Measurements from ENCODE around the gene PGGT1B.
"Not testable (repeated sequence)": the region's sequence is repeated elsewhere in the genome, so short reads cannot be mapped to it uniquely, and the experiment has no call there.

PGGT1B gene

GRCh38 chr5:115257981-115258380 lies 4.7 kb downstream of the PGGT1B start:
- DNase-seq = no peak

- not testable (repeated sequence) for DNase-seq
Measured at GRCh38 chr5:115249379-115249778, 13.3 kb downstream of the PGGT1B start.

GRCh38 chr5:115246361-115246991 lies 16.2 kb downstream of the PGGT1B start:
- no peak for DNase-seq

GRCh38 chr5:115243412-115243811 lies 19.3 kb downstream of the PGGT1B start:
- no peak for DNase-seq

GRCh38 chr5:115241881-115242642 lies 20.6 kb downstream of the PGGT1B start:
- no peak for DNase-seq

GRCh38 chr5:115237066-115237465 lies 25.6 kb downstream of the PGGT1B start:
- DNase-seq = no peak

GRCh38 chr5:115236599-115236998 lies 26.1 kb downstream of the PGGT1B start:
- no peak for DNase-seq

GRCh38 chr5:115231598-115231997 lies 31.1 kb downstream of the PGGT1B start:
- DNase-seq = no peak

GRCh38 chr5:115229606-115230005 lies 33.1 kb downstream of the PGGT1B start:
- no peak for DNase-seq

- DNase-seq = no peak
Measured at GRCh38 chr5:115227281-115227680, 35.4 kb downstream of the PGGT1B start.

- DNase-seq = no peak
Measured at GRCh38 chr5:115214541-115214940, 48.1 kb downstream of the PGGT1B start.

- DNase-seq = no peak
Measured at GRCh38 chr5:115209279-115209678, 53.4 kb downstream of the PGGT1B start.

- DNase-seq = no peak
Measured at GRCh38 chr5:115202952-115203351, 59.7 kb downstream of the PGGT1B start.

GRCh38 chr5:115196161-115196560 lies 66.5 kb downstream of the PGGT1B start:
- no peak for DNase-seq

- DNase-seq = no peak
Measured at GRCh38 chr5:115194676-115195075, 68.0 kb downstream of the PGGT1B start.

- no peak for DNase-seq
Measured at GRCh38 chr5:115193295-115193694, 69.4 kb downstream of the PGGT1B start.

GRCh38 chr5:115192098-115192497 lies 70.6 kb downstream of the PGGT1B start:
- DNase-seq = no peak

GRCh38 chr5:115191474-115192031 lies 71.1 kb downstream of the PGGT1B start:
- DNase-seq = no peak

- DNase-seq = no peak
Measured at GRCh38 chr5:115190388-115190787, 72.3 kb downstream of the PGGT1B start.

GRCh38 chr5:115189866-115190265 lies 72.8 kb downstream of the PGGT1B start:
- DNase-seq = no peak

GRCh38 chr5:115186794-115187193 lies 75.9 kb downstream of the PGGT1B start:
- DNase-seq = no peak

GRCh38 chr5:115184770-115185169 lies 77.9 kb downstream of the PGGT1B start:
- no peak for DNase-seq

- no peak for DNase-seq
Measured at GRCh38 chr5:115181757-115182156, 80.9 kb downstream of the PGGT1B start.

GRCh38 chr5:115180165-115180709 lies 82.4 kb downstream of the PGGT1B start:
- DNase-seq = no peak
